HG03135 (cell line): ENCODE results near the gene PHEX.

ENCODE experiments used
- ATAC-seq: cut with Tn5 transposase; IDR thresholded peaks from one replicate; pipeline ENCODE4 v1.9.1; 2021; ENCODE audit warnings: mild to moderate bottlenecking, moderate library complexity; ENCODE audit not compliant: unreplicated experiment

Gene PHEX

GRCh38 chrX:22032084-22032483, at the start of gene PHEX:
Gene PHEX (plus strand): TSS chrX:22032325. CDS start chrX:22033006, 681 bp downstream.
- ATAC-seq, result no peak

- peak; percentile 91 for ATAC-seq
Observed at GRCh38 chrX:21985332-21985777, 46.8 kb upstream of the PHEX start.

DNA sequence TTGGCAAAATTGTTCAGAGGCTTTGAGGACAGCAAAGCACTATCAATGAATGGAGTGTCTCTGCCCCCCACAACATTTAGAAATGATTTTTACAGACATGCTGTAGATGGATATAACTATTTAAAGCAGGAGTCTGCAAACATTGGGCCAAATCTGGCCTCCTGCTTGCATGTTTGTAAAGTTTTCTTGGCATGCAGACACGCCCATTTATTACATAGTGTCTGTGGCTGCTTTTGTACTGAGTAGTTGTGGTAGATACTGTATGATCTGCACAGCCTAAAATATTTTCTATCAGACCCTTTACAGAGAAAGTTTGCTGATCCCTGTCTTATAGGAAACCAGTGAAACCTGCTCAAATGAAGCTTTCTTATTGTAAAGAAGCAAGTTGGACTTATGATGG, 45.5 kb upstream of the PHEX start:
- no peak for ATAC-seq

GRCh38 chrX:21989384-21989783, 42.7 kb upstream of the PHEX start:
- peak; percentile 38 for ATAC-seq

- no peak for ATAC-seq
Observed at GRCh38 chrX:21990832-21991231, 41.3 kb upstream of the PHEX start.

DNA sequence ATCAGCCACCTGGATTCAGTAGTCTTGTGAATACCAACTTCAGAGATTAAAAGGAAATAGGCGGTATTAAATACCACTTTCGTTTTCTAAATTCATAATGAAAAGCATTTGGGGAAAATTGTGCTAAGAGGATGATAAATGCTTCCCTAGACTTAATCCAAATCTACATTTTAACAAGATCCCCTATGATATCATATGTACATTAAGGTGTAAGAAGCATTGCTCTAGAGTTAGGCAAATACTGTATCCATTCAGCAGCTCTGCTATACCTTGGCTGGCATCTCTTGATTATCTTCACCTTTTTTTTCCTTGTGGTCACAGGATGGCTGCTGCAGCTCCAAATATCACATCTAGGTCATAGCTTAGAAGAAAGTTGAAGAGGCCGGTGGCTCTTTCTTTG, 40.6 kb upstream of the PHEX start:
- ATAC-seq, result no peak

DNA sequence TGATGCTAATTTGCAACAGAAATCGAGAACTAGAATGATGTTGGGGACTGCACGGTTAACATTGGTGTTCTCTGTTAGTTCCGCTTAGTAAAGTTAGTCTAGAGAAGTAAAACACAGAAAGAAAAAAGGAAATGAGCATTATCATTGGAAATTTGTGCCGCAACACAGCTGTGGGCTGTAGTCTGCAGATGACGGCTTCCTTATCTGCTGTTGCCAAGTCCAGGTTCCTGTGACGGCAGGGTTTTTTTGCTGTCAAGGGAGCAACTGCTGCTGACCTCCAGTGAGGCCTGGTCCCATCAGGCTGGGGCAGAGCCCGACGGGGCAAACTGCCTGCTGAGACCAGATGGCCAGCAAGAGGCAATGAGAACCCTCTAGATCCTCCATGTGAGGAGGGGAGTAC, 38.9 kb upstream of the PHEX start:
- ATAC-seq, result peak; percentile 73

DNA sequence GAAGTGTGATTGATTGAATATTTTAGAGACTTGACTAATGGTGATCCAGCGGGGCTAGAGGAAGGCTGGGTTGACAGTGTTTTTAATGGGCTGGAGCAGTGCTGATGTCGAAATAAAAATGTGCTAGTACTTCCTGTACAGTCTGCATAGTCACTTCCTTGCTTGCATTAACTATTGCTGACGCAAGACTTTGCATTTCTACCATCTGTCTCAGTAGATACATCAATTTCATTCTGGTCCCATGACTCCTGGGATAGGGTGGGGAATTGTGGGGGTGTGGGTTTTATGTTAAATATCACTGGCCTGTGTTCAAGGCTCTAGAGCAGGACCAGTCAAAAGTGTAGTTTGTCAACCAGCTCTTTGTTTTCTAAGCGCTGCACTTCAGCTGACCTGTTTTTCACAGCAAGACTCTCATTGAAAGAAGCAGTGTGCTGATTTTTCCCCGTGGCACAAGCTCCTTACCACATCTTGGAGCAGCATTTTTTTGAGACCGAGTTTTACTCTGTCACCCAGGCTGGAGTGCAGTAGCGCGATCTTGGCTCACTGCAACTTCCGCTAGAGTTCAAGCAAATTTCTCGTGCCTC, 35.2 kb upstream of the PHEX start:
- ATAC-seq, result no peak

GRCh38 chrX:21998037-21998436, 34.1 kb upstream of the PHEX start:
- ATAC-seq, result no peak

DNA sequence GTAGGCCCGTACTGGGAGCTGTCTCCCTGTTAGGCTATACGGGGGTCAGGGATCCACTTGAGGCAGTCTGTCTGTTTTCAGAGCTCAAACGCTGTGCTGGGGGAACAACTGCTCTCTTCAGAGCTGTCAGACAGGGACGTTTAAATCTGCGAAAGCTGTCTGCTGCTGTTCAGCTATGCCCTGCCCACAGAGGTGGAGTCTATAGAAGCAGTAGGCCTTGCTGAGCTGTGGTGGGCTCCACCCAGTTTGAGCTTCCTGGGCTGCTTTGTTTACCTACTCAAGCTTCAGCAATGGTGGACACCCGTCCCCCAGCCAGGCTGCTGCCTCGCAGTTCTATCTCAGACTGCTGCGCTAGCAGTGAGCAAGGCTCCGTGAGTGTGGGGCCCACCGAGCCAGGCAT, 27.3 kb upstream of the PHEX start:
- ATAC-seq, result no peak

GRCh38 chrX:22012051-22012450, 20.1 kb upstream of the PHEX start:
- ATAC-seq, result no peak

- ATAC-seq, result no peak
Observed at GRCh38 chrX:22012931-22013330, 19.2 kb upstream of the PHEX start.

DNA sequence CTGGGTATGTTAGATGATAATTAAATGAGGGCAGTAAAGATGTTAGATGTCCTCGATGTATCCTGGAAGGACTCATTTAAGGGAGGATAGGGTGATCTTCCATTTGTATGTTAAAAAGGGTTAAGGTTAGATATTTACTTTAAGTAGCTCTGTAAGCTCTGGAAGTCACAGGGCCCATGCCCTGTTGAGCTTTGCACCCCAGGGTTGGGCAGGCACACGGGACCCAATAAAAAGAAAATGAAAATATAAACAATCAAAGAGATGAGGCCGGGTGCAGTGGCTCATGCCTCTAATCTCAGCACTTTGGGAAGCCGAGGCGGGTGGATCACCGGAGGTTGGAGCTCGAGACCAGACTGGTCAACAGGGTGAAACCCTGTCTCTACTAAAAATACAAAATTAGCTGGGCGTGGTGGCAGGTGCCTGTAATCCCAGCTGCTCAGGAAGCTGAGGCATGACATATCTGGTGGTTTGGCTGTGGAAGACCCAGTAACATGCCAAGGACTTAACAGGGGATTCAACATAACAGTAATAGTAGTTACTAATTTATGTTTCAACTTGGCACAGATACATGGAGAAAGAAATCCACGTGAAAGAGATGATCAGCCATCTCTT, 16.9 kb upstream of the PHEX start:
- ATAC-seq, result no peak

- no peak for ATAC-seq
Observed at GRCh38 chrX:22021751-22022324, 10.3 kb upstream of the PHEX start.

GRCh38 chrX:22024577-22024976, 7.5 kb upstream of the PHEX start:
- ATAC-seq, result no peak

- no peak for ATAC-seq
Observed at GRCh38 chrX:22025751-22026150, 6.4 kb upstream of the PHEX start.

GRCh38 chrX:22026731-22027130, 5.4 kb upstream of the PHEX start:
- ATAC-seq, result no peak

GRCh38 chrX:22032506-22032905, 381 bp downstream of the PHEX start:
- ATAC-seq, result no peak

- ATAC-seq, result no peak
Observed at GRCh38 chrX:22033818-22034217, 1.7 kb downstream of the PHEX start.

DNA sequence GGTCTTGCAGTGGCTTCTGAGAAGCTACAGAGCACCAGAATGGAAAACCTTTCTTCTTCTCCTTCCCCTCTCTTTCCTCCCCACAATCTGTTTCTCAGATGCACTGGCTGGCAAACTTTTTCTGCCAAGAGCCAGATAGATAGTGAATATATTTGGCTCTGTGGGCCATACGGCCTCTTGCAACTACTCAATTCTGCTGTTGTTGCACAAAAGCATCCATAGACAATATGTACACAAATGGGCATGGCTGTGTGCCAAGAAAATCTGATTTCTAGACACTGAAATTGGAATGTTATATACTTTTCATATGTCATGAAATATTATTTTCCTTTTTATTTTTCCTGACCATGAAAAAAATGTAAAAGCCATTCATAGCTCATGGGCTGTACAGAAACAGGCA, 3.1 kb downstream of the PHEX start:
- no peak for ATAC-seq

GRCh38 chrX:22037225-22037624, 5.1 kb downstream of the PHEX start:
- ATAC-seq, result no peak

DNA sequence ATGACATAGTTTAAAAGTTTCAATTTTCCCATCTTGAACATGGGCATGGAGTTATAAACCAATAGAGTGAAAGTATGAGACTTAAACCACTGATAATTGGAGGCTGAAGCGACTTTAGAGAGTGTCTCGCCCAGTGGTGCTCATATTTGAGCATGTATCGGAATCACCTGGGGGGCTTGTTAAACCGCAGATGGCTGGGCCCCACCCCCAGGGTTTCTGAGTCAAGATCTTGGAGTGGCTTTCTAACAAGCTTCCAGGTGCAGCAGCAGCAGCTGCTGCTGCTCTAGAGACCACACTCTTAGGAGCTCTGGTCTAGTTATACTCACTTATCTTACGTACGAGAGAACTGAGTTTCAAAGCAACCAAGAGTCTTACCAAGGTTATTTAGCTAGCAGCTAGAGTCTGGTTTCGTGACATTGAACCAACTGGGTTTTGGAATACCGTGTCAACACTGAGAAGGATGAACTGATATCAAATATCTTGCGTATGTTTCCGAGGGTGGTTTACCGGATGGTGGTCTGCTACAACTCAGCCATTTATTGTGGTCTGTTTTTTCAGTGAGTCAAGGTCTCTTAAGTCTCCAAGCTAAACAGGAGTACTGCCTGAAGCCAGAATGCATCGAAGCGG, 5.9 kb downstream of the PHEX start:
- no peak for ATAC-seq
